Measurements from ENCODE around the gene VPS18. TPM values are rescaled to one million over a fixed set of nuclear protein-coding genes. Genes with fewer than 3 reads are reported as not detected.

Gene VPS18
- total RNA-seq, 3 donors from 2014 or later = 14.1 to 21.1 (median 18.0) TPM

GRCh38 chr15:40918799-40919392 lies 24.6 kb downstream of the VPS18 start:
- intact Hi-C loops (cut with DNase I, micrococcal nuclease) = no loop called here
- H3K4me3 ChIP-seq = no peak overlapping the region
- TF ChIP-seq CTCF (IDR thresholded peaks at IDR 0.05) = no peak
- no peak for DNase-seq
- peaks cover 12% of the 10 kb centered on the region for H3K4me1 ChIP-seq (ENCODE audit: low read depth)
- H3K36me3 ChIP-seq (ENCODE audit: low read depth) = no peaks in the 10 kb centered on the region
- no peak for ATAC-seq
- H3K9me3 ChIP-seq = no peaks in the 10 kb centered on the region

GRCh38 chr15:40921949-40922607 lies 27.8 kb downstream of the VPS18 start:
- Histone ChIP-seq H3K36me3 (ENCODE audit: low read depth) (no peaks in the 10 kb centered on the region), H3K4me1 (ENCODE audit: low read depth) (peaks cover 30% of the 10 kb centered on the region), H3K4me3 (no peak overlapping the region), H3K9me3 (no peaks in the 10 kb centered on the region)
- intact Hi-C loops (cut with DNase I, micrococcal nuclease) = no loop called here
- DNase-seq (no peak), ATAC-seq (peak; percentile 40)
- TF ChIP-seq CTCF (IDR thresholded peaks at IDR 0.05) = no peak

- no peak for DNase-seq
- ATAC-seq = peak; percentile 9
- no peaks in the 10 kb centered on the region for H3K36me3 ChIP-seq (ENCODE audit: low read depth)
- intact Hi-C loops (cut with DNase I, micrococcal nuclease) = no loop called here
- H3K4me1 ChIP-seq (ENCODE audit: low read depth) = peaks cover 35% of the 10 kb centered on the region
- no peaks in the 10 kb centered on the region for H3K9me3 ChIP-seq
- TF ChIP-seq CTCF (IDR thresholded peaks at IDR 0.05) = no peak
- no peak overlapping the region for H3K4me3 ChIP-seq
Measured at GRCh38 chr15:40922608-40923005, 28.4 kb downstream of the VPS18 start.

GRCh38 chr15:40923551-40923950 lies 29.3 kb downstream of the VPS18 start:
- Histone ChIP-seq H3K36me3 (ENCODE audit: low read depth) (no peaks in the 10 kb centered on the region), H3K4me1 (ENCODE audit: low read depth) (peaks cover 44% of the 10 kb centered on the region), H3K4me3 (no peak overlapping the region), H3K9me3 (no peaks in the 10 kb centered on the region)
- ATAC-seq (no peak), DNase-seq (no peak)
- intact Hi-C loops (cut with DNase I, micrococcal nuclease) = no loop called here
- no peak for TF ChIP-seq CTCF (IDR thresholded peaks at IDR 0.05)

GRCh38 chr15:40925495-40925862 lies 31.2 kb downstream of the VPS18 start:
- ATAC-seq = no peak
- no peak for TF ChIP-seq CTCF (IDR thresholded peaks at IDR 0.05)
- Histone ChIP-seq H3K4me1 (ENCODE audit: low read depth) (peaks cover 64% of the 10 kb centered on the region), H3K4me3 (no peak overlapping the region), H3K36me3 (ENCODE audit: low read depth) (no peaks in the 10 kb centered on the region), H3K9me3 (no peaks in the 10 kb centered on the region)
- intact Hi-C loops (cut with DNase I, micrococcal nuclease) = no loop called here
- peak in 1 of 3 donors; percentile 48 for DNase-seq
